Stimulated activated CD4-positive, alpha-beta T cell treated with anti-CD3 and anti-CD28 coated beads, Interleukin-12 subunit alpha, Interleukin-12 subunit beta, amount 100 ng/mL, for 24 hours (primary cell): ENCODE measurements around the gene FUT7.
"Not testable (repeated sequence)": the region's sequence is repeated elsewhere in the genome, so short reads cannot be mapped to it uniquely, and the experiment has no call there.

Experiments used
- DNase-seq, 2 experiments: peaks; one replicate each; pipeline ENCODE4 v3.0.0-alpha.2; 2020; ENCODE audit warnings: low read depth in 2 of 2

Gene FUT7

GRCh38 chr9:137066096-137066861, 34.4 kb upstream of the FUT7 start:
- no peak for DNase-seq

- DNase-seq: no peak
Measured at GRCh38 chr9:137065336-137065967, 33.6 kb upstream of the FUT7 start.

GRCh38 chr9:137064880-137065164, 32.9 kb upstream of the FUT7 start:
- no peak for DNase-seq

GRCh38 chr9:137064027-137064879, 32.4 kb upstream of the FUT7 start:
- peak in 1 of 2 experiments; percentile 65 for DNase-seq

- no peak for DNase-seq
Measured at GRCh38 chr9:137063311-137064026, 31.6 kb upstream of the FUT7 start.

GRCh38 chr9:137062798-137063197, 30.9 kb upstream of the FUT7 start:
- not testable (repeated sequence) for DNase-seq

- no peak for DNase-seq
Measured at GRCh38 chr9:137062384-137062783, 30.5 kb upstream of the FUT7 start.

GRCh38 chr9:137058521-137059234, 26.8 kb upstream of the FUT7 start:
- no peak for DNase-seq

GRCh38 chr9:137057545-137057944, 25.7 kb upstream of the FUT7 start:
- no peak for DNase-seq

GRCh38 chr9:137056739-137057415, 25.0 kb upstream of the FUT7 start:
- no peak for DNase-seq

- DNase-seq: no peak
Measured at GRCh38 chr9:137055385-137056364, 23.8 kb upstream of the FUT7 start.

- no peak for DNase-seq
Measured at GRCh38 chr9:137054932-137055384, 23.1 kb upstream of the FUT7 start.

GRCh38 chr9:137053944-137054931, 22.4 kb upstream of the FUT7 start, which contains the start of gene ENTPD2:
Gene ENTPD2 (minus strand): TSS chr9:137054061. CDS start chr9:137053997, 64 bp downstream.
- DNase-seq: no peak

GRCh38 chr9:137052998-137053943, 21.4 kb upstream of the FUT7 start:
- no peak for DNase-seq

- no peak for DNase-seq
Measured at GRCh38 chr9:137052293-137052692, 20.4 kb upstream of the FUT7 start.

GRCh38 chr9:137051145-137051724, 19.3 kb upstream of the FUT7 start:
- no peak for DNase-seq

- no peak for DNase-seq
Measured at GRCh38 chr9:137050570-137050969, 18.7 kb upstream of the FUT7 start.
